RWPE1 (cell line): ENCODE results near the gene CLEC1A.
A peak's percentile ranks its signal among the peaks of the same experiment; 100 is the strongest.

ENCODE experiments used
- CTCF ChIA-PET: fragments of 350-600 bp; sonication (Branson Sonifier 250); formaldehyde crosslinking; extraction: SDS; loops from one replicate; lab custom pipeline; 2021; lab: Yijun Ruan, JAX
- POLR2A ChIA-PET: fragments of 400-600 bp; formaldehyde crosslinking; extraction: SDS; loops from one replicate; lab custom pipeline; 2020; ENCODE audit warnings: antibody characterized with exemption; ENCODE audit not compliant: low non-redundant PET; lab: Yijun Ruan, JAX
- DNase-seq: peaks from one replicate; pipeline ENCODE4 v3.0.0; 2012; ENCODE audit warnings: low spot score
- H3K27ac ChIP-seq: fragments of 450-650 bp; 2 replicates; pipeline ENCODE4 v1.5.1; 2017
- CTCF ChIP-seq: fragments of 450-650 bp; conservative IDR thresholded peaks from 2 replicates; pipeline ENCODE4 v1.5.1; 2017; ENCODE audit warnings: low read depth, mild to moderate bottlenecking

CLEC1A gene

GRCh38 chr12:10075451-10075850, 23.3 kb downstream of the CLEC1A start:
- POLR2A ChIA-PET = no interaction called here
- H3K27ac ChIP-seq = no peak overlapping the region
- TF ChIP-seq CTCF = no peak
- no peak for DNase-seq
- CTCF ChIA-PET = no interaction called here

- H3K27ac ChIP-seq = no peak overlapping the region
- ChIA-PET CTCF (no interaction called here), POLR2A (interaction anchor here (0.5 kb wide), 1 partner anchor 88 kb away, joined by 3 read pairs; no protein-coding TSS in a partner anchor)
- TF ChIP-seq CTCF = no peak
- peak; percentile 5 for DNase-seq
These were observed 25.5 kb downstream of the CLEC1A start for GRCh38 chr12:10073261-10073660.

GRCh38 chr12:10072131-10072530, 26.7 kb downstream of the CLEC1A start:
- ChIA-PET POLR2A (no interaction called here), CTCF (no interaction called here)
- H3K27ac ChIP-seq = no peak overlapping the region
- no peak for DNase-seq
- TF ChIP-seq CTCF = no peak

- no peak overlapping the region for H3K27ac ChIP-seq
- ChIA-PET POLR2A (no interaction called here), CTCF (interaction anchor here (0.6 kb wide), 1 partner anchor 290 kb away, joined by 4 read pairs; no protein-coding TSS in a partner anchor)
- DNase-seq = no peak
- TF ChIP-seq CTCF = no peak
These were observed 28.4 kb downstream of the CLEC1A start for GRCh38 chr12:10070380-10070779.

GRCh38 chr12:10069976-10070375, 28.8 kb downstream of the CLEC1A start:
- DNase-seq = no peak
- H3K27ac ChIP-seq = no peak overlapping the region
- no peak for TF ChIP-seq CTCF
- ChIA-PET POLR2A (no interaction called here), CTCF (interaction anchor here (0.6 kb wide), 1 partner anchor 290 kb away, joined by 4 read pairs; no protein-coding TSS in a partner anchor)

GRCh38 chr12:10069099-10069498, 29.7 kb downstream of the CLEC1A start:
- ChIA-PET POLR2A (no interaction called here), CTCF (interaction anchor here (0.5 to 0.6 kb wide), 3 partner anchors 21 to 1214 kb away, joined by 3 to 4 read pairs (median 3); no protein-coding TSS in a partner anchor)
- no peak for TF ChIP-seq CTCF
- H3K27ac ChIP-seq = no peak overlapping the region
- DNase-seq = no peak
